Measurements from ENCODE around the gene RPS6KA4.

DNA sequence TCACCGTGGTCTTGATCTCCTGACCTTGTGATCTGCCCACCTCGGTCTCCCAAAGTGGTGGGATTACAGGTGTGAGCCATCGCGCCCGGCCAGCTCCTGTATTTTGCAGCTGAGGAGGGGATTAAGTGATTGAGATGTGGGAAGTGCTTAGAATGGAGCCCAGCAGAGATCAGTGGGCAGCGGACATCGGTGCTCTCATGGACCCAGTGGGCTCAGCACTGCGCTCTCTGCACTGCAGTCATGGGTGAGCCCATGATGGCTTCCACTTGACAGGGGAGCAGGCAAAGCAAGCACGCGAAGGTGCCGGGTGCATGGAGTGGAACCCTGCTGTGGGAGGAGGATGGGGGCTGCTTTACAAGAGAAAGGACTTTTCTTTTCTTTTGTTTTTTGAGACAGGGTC lies 28.1 kb upstream of the RPS6KA4 start:
- TF ChIP-seq EZH2 (IDR thresholded peaks at IDR 0.05) (no peak), TCF7L2 (IDR thresholded peaks at IDR 0.05; ENCODE audit: borderline replicate concordance, extremely low read depth, insufficient read depth, insufficient read length) (no peak), ZNF274 (IDR thresholded peaks at IDR 0.05; ENCODE audit: low read depth, low read length) (no peak), POLR2AphosphoS5 (IDR thresholded peaks at IDR 0.05; ENCODE audit: low read depth, low read length) (no peak), EGR1 (IDR thresholded peaks at IDR 0.05; ENCODE audit: low read depth) (no peak), YY1 (IDR thresholded peaks at IDR 0.05; ENCODE audit: extremely low read depth, insufficient replicate concordance, low read depth, low read length) (no peak)
- TF ChIP-seq, protein P1, sequence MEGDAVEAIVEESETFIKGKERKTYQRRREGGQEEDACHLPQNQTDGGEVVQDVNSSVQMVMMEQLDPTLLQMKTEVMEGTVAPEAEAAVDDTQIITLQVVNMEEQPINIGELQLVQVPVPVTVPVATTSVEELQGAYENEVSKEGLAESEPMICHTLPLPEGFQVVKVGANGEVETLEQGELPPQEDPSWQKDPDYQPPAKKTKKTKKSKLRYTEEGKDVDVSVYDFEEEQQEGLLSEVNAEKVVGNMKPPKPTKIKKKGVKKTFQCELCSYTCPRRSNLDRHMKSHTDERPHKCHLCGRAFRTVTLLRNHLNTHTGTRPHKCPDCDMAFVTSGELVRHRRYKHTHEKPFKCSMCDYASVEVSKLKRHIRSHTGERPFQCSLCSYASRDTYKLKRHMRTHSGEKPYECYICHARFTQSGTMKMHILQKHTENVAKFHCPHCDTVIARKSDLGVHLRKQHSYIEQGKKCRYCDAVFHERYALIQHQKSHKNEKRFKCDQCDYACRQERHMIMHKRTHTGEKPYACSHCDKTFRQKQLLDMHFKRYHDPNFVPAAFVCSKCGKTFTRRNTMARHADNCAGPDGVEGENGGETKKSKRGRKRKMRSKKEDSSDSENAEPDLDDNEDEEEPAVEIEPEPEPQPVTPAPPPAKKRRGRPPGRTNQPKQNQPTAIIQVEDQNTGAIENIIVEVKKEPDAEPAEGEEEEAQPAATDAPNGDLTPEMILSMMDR (IDR thresholded peaks at IDR 0.05 in 2 of 3, conservative IDR thresholded peaks at IDR 0.05 in 1 of 3; ENCODE audit: borderline replicate concordance in 1 of 3, insufficient read depth in 1 of 3, low read depth in 2 of 3, low read length in 2 of 3), result no peak

All from HCT116 (cell line).